Gastroesophageal sphincter (tissue), 4 donors: ENCODE results near the gene ABHD5. TPM values are rescaled to one million over a fixed set of nuclear protein-coding genes. Genes with fewer than 3 reads are reported as not detected.
A peak's percentile ranks its signal among the peaks of the same experiment; 100 is the strongest.

ENCODE experiments used
- ATAC-seq: fragments of 150-250 bp; one replicate; pipeline ENCODE4 v1.9.1; 2016; ENCODE audit warnings: mild to moderate bottlenecking, moderate library complexity
- H3K27ac ChIP-seq, 4 donors: fragments of 200-600 bp; sonication (generic) in 3 of 4; 1 replicate in 3 of 4; 2 replicates in 1 of 4; pipeline ENCODE4 v1.5.1; 2016 to 2019
- H3K27me3 ChIP-seq: fragments of 200-600 bp; sonication (generic); one replicate; pipeline ENCODE4 v1.5.1; 2019
- H3K36me3 ChIP-seq, 2 donors: fragments of 200-600 bp; sonication (generic); one replicate each; pipeline ENCODE4 v1.5.1; 2019; ENCODE audit warnings: control low read depth in 1 of 2
- H3K4me1 ChIP-seq, 3 donors: fragments of 200-600 bp; sonication (generic); 1 replicate in 2 of 3; 2 replicates in 1 of 3; pipeline ENCODE4 v1.5.1; 2016 to 2019; ENCODE audit warnings: control low read depth in 2 of 3
- H3K4me3 ChIP-seq, 2 donors: fragments of 200-600 bp; sonication (generic); one replicate each; pipeline ENCODE4 v1.5.1; 2019; ENCODE audit warnings: mild to moderate bottlenecking in 1 of 2, moderate library complexity in 1 of 2
- H3K9me3 ChIP-seq, 3 donors: fragments of 200-600 bp; sonication (generic); one replicate each; pipeline ENCODE4 v1.5.1; 2017 to 2019; ENCODE audit warnings: control low read depth in 2 of 3
- EP300 ChIP-seq: sonication (generic); formaldehyde crosslinking; IDR thresholded peaks from one replicate; pipeline ENCODE4 v1.6.1; 2017; ENCODE audit warnings: antibody characterized with exemption, mild to moderate bottlenecking
- POLR2A ChIP-seq, 2 donors: fragments of 450-650 bp; IDR thresholded peaks; one replicate each; pipeline ENCODE4 v1.6.1; 2017; ENCODE audit warnings: antibody characterized with exemption in 2 of 2, mild to moderate bottlenecking in 2 of 2, moderate library complexity in 1 of 2
- POLR2AphosphoS5 ChIP-seq: sonication (generic); formaldehyde crosslinking; IDR thresholded peaks from one replicate; pipeline ENCODE4 v1.6.1; 2017; ENCODE audit warnings: antibody characterized with exemption
- WGBS, 2 donors: methylation state at CpG; one replicate each; pipeline ENCODE4 v1.1.5; 2018; ENCODE audit warnings: low coverage in 1 of 2; 5-methylcytosine and 5-hydroxymethylcytosine counted together
- total RNA-seq, 4 donors: library from RNA; depleted of rRNA; stranded (reverse); fragments of >200 nt; gene quantifications; one replicate each; pipeline ENCODE4 v1.1.0, GENCODE V29; 2016
- TF ChIP-seq, protein P1 (sequence below), 4 experiments: fragments of 200-600 bp in 2 of 4; fragments of 450-650 bp in 2 of 4; sonication (generic) in 1 of 4; IDR thresholded peaks; one replicate each; pipeline ENCODE4 v1.5.1; 2017 to 2019; ENCODE audit warnings: antibody characterized with exemption in 4 of 4, mild to moderate bottlenecking in 2 of 4, moderate library complexity in 2 of 4

Gene ABHD5
- 10 to 100 TPM; 26.1 to 53.2 (median 34.8) TPM for total RNA-seq

DNA sequence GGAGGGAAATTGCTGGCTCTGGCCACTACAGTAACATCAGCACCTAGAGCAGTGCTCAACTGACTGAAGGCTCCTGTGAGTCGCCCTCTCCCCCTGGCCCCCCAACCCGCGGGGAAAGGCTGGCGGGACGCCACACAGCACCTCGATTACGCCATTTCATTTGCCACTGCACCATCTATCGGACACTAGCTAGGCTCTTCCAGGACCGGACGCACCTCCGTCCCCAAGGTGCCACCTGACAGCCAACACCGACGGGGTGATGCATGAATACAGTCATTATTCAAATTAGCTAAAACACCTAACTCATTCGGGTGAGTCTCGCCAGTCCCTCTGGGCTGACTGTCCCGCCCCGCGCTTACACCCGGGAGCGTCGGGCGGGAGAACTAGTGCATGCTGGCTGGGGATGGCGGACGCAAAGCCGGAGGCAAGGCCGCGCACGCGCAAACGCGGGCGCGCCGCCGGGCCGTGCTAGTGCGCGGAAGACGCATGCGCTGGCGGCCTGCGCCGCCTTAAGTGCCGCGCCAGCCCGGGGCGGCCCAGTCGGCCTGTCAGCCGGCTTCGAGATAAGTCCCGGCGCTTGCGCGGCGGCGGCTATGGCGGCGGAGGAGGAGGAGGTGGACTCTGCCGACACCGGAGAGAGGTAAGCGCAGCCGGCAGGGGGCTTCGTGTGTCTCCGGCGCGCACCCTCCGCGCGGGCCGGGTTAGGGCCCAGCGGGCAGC lies at the start of gene ABHD5:
Gene ABHD5 (plus strand): TSS at position 539 of the 720 bp plus-strand sequence. CDS start 55 bp downstream, at position 594.
- H3K27ac ChIP-seq = peak within 1 kb of the TSS; percentile 81 to 98 (median 96)
- H3K9me3 ChIP-seq = no peaks in the 10 kb centered on the region
- peak within 1 kb of the TSS; percentile 72 to 96 for H3K4me3 ChIP-seq
- no peaks in the 10 kb centered on the region for H3K27me3 ChIP-seq
- H3K4me1 ChIP-seq = peaks cover 0 to 44% (median 5%) of the 10 kb centered on the region in 3 donors
- no peaks in the 10 kb centered on the region for H3K36me3 ChIP-seq
- ATAC-seq = peak; percentile 96
- TF ChIP-seq POLR2A (IDR thresholded peaks at IDR 0.05) (peak; percentile 100), EP300 (no peak), POLR2AphosphoS5 (peak; percentile 98)
- TF ChIP-seq, protein P1, sequence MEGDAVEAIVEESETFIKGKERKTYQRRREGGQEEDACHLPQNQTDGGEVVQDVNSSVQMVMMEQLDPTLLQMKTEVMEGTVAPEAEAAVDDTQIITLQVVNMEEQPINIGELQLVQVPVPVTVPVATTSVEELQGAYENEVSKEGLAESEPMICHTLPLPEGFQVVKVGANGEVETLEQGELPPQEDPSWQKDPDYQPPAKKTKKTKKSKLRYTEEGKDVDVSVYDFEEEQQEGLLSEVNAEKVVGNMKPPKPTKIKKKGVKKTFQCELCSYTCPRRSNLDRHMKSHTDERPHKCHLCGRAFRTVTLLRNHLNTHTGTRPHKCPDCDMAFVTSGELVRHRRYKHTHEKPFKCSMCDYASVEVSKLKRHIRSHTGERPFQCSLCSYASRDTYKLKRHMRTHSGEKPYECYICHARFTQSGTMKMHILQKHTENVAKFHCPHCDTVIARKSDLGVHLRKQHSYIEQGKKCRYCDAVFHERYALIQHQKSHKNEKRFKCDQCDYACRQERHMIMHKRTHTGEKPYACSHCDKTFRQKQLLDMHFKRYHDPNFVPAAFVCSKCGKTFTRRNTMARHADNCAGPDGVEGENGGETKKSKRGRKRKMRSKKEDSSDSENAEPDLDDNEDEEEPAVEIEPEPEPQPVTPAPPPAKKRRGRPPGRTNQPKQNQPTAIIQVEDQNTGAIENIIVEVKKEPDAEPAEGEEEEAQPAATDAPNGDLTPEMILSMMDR (IDR thresholded peaks at IDR 0.05) = peak in 3 of 4 experiments; percentile 13 to 48 (median 34)
- no CpG with 5 or more reads among the region's 71 CpGs for WGBS, 2 donors

DNA sequence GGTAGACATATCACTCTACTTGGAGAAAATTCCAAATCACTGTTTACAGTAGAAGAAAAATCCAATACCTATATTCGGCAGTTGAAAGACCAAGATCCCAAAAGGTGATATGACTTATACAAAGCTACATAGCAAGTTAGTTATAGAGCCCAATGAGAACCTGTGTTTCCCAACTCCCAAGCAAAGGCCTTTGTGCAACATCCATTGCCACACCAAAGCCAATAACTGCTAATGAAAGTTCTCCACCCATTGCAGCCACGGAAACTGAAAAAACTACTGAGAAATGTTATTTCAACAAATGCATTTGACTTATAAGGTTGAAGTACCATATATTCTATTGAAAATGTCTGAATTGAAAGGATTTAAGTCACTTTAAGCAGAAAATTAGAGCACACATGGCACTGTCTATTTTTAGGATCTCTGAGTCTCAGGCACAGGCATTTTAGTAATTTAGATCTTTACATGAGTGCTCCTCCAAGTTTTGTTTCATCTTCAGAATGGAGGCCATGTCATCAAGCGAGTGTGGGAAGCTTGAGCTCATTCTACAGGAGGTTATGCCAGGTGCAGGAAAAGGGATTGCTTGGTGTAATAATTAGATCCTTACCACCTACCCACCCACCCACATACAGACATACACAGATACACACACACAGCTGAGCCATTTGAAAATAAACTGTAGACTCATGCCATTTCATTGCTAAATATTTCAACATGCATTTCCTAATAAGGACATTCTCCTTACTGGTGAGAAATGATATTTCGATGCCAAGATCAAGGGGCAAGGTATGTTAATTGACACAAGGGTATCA lies 49.2 kb upstream of the ABHD5 start:
- ATAC-seq = no peak
- H3K27ac ChIP-seq = no peak overlapping the region
- 63 to 82% methylated on average over 4 of the region's 4 CpGs for WGBS, 2 donors
- TF ChIP-seq, protein P1 (IDR thresholded peaks at IDR 0.05) = no peak
- no peak for TF ChIP-seq POLR2A (IDR thresholded peaks at IDR 0.05)
- TF ChIP-seq POLR2AphosphoS5 = no peak
- TF ChIP-seq EP300 = no peak
- no peaks in the 10 kb centered on the region for H3K27me3 ChIP-seq
- H3K4me3 ChIP-seq = no peak overlapping the region
- peaks cover 0 to 5% (median 0%) of the 10 kb centered on the region in 3 donors for H3K4me1 ChIP-seq
- H3K36me3 ChIP-seq = no peaks in the 10 kb centered on the region
- no peaks in the 10 kb centered on the region for H3K9me3 ChIP-seq

DNA sequence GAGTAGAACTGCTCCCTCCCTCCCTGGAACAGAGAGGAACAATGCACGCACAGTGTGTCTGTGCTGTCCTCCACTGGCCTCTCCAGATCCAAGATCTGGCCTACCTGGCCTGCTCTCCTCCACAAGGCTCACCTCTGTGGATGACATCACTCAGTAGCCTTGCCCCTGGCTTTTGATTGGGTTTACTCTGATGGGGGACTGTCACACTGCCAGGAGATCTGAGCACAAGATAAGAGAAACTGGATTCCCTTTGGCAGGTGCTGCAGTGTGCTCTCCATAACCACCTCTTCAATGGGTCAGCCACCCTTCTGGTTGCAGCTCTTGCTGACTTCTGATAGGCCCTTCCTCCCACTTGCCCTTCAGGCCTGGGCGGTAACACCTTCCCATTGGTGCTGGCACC lies 46.3 kb upstream of the ABHD5 start:
- Histone ChIP-seq H3K36me3 (no peaks in the 10 kb centered on the region), H3K4me3 (no peak overlapping the region), H3K4me1 (peaks cover 0 to 5% (median 0%) of the 10 kb centered on the region in 3 donors), H3K27me3 (no peaks in the 10 kb centered on the region), H3K27ac (no peak overlapping the region), H3K9me3 (no peaks in the 10 kb centered on the region)
- 100% methylated on average over 2 of the region's 2 CpGs for WGBS, 2 donors
- no peak for TF ChIP-seq POLR2AphosphoS5
- no peak for TF ChIP-seq EP300
- no peak for TF ChIP-seq POLR2A (IDR thresholded peaks at IDR 0.05)
- TF ChIP-seq, protein P1 (IDR thresholded peaks at IDR 0.05) = no peak
- no peak for ATAC-seq

DNA sequence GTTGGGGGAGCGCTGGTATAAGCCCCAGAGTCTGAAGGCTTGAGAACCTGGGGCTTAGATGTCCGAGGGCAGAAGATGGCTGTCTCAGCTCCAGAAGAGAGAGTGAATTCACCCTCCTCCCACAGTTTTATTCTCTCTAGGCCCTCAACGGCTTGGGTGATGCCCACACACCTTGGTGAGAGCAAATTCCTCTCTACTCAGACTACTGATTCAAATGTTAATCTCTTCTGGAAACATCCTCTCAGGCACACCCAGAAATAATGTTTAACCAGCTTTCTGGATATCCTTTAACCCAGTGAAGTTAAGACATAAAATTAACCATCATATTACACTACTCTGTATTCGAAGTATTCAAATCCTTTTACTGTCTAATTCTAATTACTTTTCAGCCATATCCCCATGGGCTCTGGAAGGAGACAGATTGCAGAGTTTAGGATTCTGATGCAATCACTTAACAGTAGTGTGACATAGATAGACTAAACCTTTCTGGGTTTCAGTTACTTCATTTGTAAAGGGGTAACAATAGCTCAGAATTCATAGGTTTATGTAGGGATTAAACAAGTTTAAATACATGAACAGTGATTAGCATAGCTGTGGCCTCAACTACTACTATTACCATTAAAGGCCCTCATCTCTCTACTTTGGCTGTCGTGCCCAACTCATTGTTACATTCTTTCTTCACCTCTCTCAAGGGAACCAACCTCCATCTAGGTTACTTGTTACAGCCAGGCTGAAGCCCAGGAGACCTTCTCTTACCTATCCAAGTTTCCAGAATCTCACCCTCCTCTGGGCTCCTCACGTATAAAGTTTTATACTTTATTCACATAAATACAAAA lies 43.2 kb upstream of the ABHD5 start:
- H3K27ac ChIP-seq = no peak overlapping the region
- H3K36me3 ChIP-seq = no peaks in the 10 kb centered on the region
- H3K27me3 ChIP-seq = no peaks in the 10 kb centered on the region
- WGBS, 2 donors = 67 to 79% methylated on average over 6 of the region's 6 CpGs
- no peak overlapping the region for H3K4me3 ChIP-seq
- no peaks in the 10 kb centered on the region for H3K9me3 ChIP-seq
- no peak for TF ChIP-seq POLR2A (IDR thresholded peaks at IDR 0.05)
- TF ChIP-seq, protein P1 (IDR thresholded peaks at IDR 0.05) = no peak
- no peak for TF ChIP-seq EP300
- no peak for TF ChIP-seq POLR2AphosphoS5
- no peak for ATAC-seq
- H3K4me1 ChIP-seq = no peaks in the 10 kb centered on the region
